OCI-LY7 (cell line): ENCODE measurements around the gene MRPS12. TPM values are rescaled to one million over a fixed set of nuclear protein-coding genes. Genes with fewer than 3 reads are reported as not detected.

Experiments
- BruUV-seq: library from RNA; stranded (reverse); fragments of 400-500 nt; replicated peaks from 2 replicates; lab custom pipeline; 2021; lab: Mats Ljungman, UMichigan
- CTCF ChIA-PET: fragments of 300-600 bp; sonication (Branson Sonifier 250); formaldehyde crosslinking; loops from one replicate; lab custom pipeline; 2022; ENCODE audit warnings: antibody characterized with exemption; ENCODE audit not compliant: unreplicated experiment; lab: Charles Lee
- POLR2A ChIA-PET: fragments of 300-600 bp; sonication (Branson Sonifier 250); formaldehyde crosslinking; loops from one replicate; lab custom pipeline; 2022; ENCODE audit warnings: antibody characterized with exemption; lab: Charles Lee
- DNase-seq: peaks from one replicate; pipeline ENCODE4 v3.0.0-alpha.2; 2015; ENCODE audit warnings: low spot score
- H2AFZ ChIP-seq: fragments of 200-600 bp; sonication (generic), shearing (Covaris generic); 2 replicates; pipeline ENCODE4 v1.6.1; 2014; ENCODE audit warnings: mild to moderate bottlenecking, antibody characterized with exemption, low read length, moderate library complexity
- H3K27ac ChIP-seq: fragments of 200-600 bp; sonication (generic); 2 replicates; pipeline ENCODE4 v1.5.1; 2014; ENCODE audit warnings: mixed run types, low read depth, mild to moderate bottlenecking, moderate library complexity, low read length, inconsistent platforms; ENCODE audit not compliant: poor library complexity, severe bottlenecking
- H3K36me3 ChIP-seq: fragments of 200-600 bp; sonication (generic); 2 replicates; pipeline ENCODE4 v1.6.1; 2014; ENCODE audit warnings: mild to moderate bottlenecking, antibody characterized with exemption, low read length, moderate library complexity, mixed read lengths; ENCODE audit not compliant: insufficient read depth
- H3K4me1 ChIP-seq: fragments of 200-600 bp; sonication (generic); 2 replicates; pipeline ENCODE4 v1.5.1; 2014; ENCODE audit warnings: mild to moderate bottlenecking, low read length; ENCODE audit not compliant: insufficient read depth, poor library complexity, severe bottlenecking
- H3K4me2 ChIP-seq: fragments of 200-600 bp; sonication (generic); 2 replicates; pipeline ENCODE4 v1.6.1; 2014; ENCODE audit warnings: mild to moderate bottlenecking, low read length
- H3K4me3 ChIP-seq: fragments of 200-600 bp; sonication (generic); 2 replicates; pipeline ENCODE4 v1.5.1; 2014; ENCODE audit warnings: mild to moderate bottlenecking, low read depth, low read length; ENCODE audit not compliant: poor library complexity, severe bottlenecking
- H3K79me2 ChIP-seq: fragments of 200-600 bp; sonication (generic); 2 replicates; pipeline ENCODE4 v1.6.1; 2016; ENCODE audit warnings: low read depth, mild to moderate bottlenecking, low read length, moderate library complexity, mixed read lengths; ENCODE audit not compliant: insufficient read depth
- H3K9me2 ChIP-seq: fragments of 200-600 bp; sonication (generic); 2 replicates; pipeline ENCODE4 v1.6.1; 2016; ENCODE audit warnings: mild to moderate bottlenecking, low read length, mixed read lengths; ENCODE audit not compliant: insufficient read depth
- H3K9me3 ChIP-seq: fragments of 200-600 bp; sonication (generic); 2 replicates; pipeline ENCODE4 v1.6.1; 2014; ENCODE audit warnings: mild to moderate bottlenecking, mixed run types, low read length, mixed read lengths
- H4K20me1 ChIP-seq: fragments of 200-600 bp; sonication (generic); 2 replicates; pipeline ENCODE4 v1.6.1; 2014; ENCODE audit warnings: mild to moderate bottlenecking, antibody characterized with exemption, low read length, moderate library complexity, mixed read lengths; ENCODE audit not compliant: insufficient read depth
- CTCF ChIP-seq: fragments of 200-600 bp; sonication (generic); conservative IDR thresholded peaks from 2 replicates; pipeline ENCODE4 v1.5.1; 2014; ENCODE audit warnings: mild to moderate bottlenecking, antibody characterized with exemption, low read length, moderate library complexity, mixed read lengths
- EZH2phosphoT487 ChIP-seq: fragments of 200-600 bp; sonication (generic); IDR thresholded peaks from 2 replicates; pipeline ENCODE4 v1.6.1; 2018; ENCODE audit warnings: low read depth, borderline replicate concordance, mild to moderate bottlenecking, mixed run types, antibody characterized with exemption, low read length, moderate library complexity, mixed read lengths
- intact Hi-C: fragments of 100-400 bp; cut with micrococcal nuclease; formaldehyde crosslinking; loops from one replicate; pipeline ENCODE4 v1.10.0; 2022; ENCODE audit not compliant: unreplicated experiment
- total RNA-seq, 2 experiments: library from RNA; depleted of rRNA in 1 of 2; stranded (reverse); fragments of >200 nt in 1 of 2; shearing (Covaris generic) in 1 of 2; gene quantifications; 2 replicates each; pipeline ENCODE4 v1.2.3, GENCODE V29; 2014 to 2022

Gene MRPS12
- total RNA-seq, 2 experiments from 2014 or later = 63.5 to 74.6 TPM

GRCh38 chr19:38899447-38900201 is 31.1 kb upstream of the MRPS12 start, which contains the start of the genes NFKBIB and SIRT2:
Gene NFKBIB, plus strand, starts transcription at chr19:38899969. Its CDS starts 64 bp downstream, at chr19:38900033.
Gene SIRT2, minus strand, starts transcription at chr19:38899618. Its CDS starts 97 bp downstream, at chr19:38899521.
- BruUV-seq = no TSS peak
- peak; percentile 100 for DNase-seq
- Histone ChIP-seq H3K79me2 (peaks cover 19% of the 10 kb centered on the region), H3K4me1 (peaks cover 16% of the 10 kb centered on the region), H4K20me1 (no peaks in the 10 kb centered on the region), H3K4me3 (peak within 1 kb of the TSS; percentile 83), H3K27ac (peak within 1 kb of the TSS; percentile 7), H3K36me3 (peaks cover 3% of the 10 kb centered on the region; the same call in 1 of the 2 replicates), H3K9me2 (no peaks in the 10 kb centered on the region), H3K9me3 (peaks cover 4% of the 10 kb centered on the region; the same call in 1 of the 2 replicates), H3K4me2 (peak within 1 kb of the TSS; percentile 86), H2AFZ (peak within 1 kb of the TSS; percentile 80)
- no peak for TF ChIP-seq CTCF
- no peak for TF ChIP-seq EZH2phosphoT487
- ChIA-PET CTCF (interaction anchor here (0.9 to 1.6 kb wide), 2 partner anchors 12 to 30 kb away, joined by 3 to 5 read pairs; partner anchors contain the start of genes MRPS12 and SARS2), POLR2A (interaction anchor here (0.6 to 1.3 kb wide), 2 partner anchors 35 to 165 kb away, joined by 3 to 6 read pairs; no protein-coding TSS in a partner anchor)
- intact Hi-C loops = loop anchor here (2.0 kb wide), 1 partner anchor 49 kb away; no protein-coding TSS in a partner anchor

GRCh38 chr19:38900202-38900629 is 30.5 kb upstream of the MRPS12 start:
- H4K20me1 ChIP-seq = no peaks in the 10 kb centered on the region
- intact Hi-C loops = no loop called here
- H3K36me3 ChIP-seq = peaks cover 4% of the 10 kb centered on the region
- DNase-seq = no peak
- H3K9me2 ChIP-seq = no peaks in the 10 kb centered on the region
- no TSS peak for BruUV-seq
- ChIA-PET POLR2A (interaction anchor here (0.6 to 1.3 kb wide), 4 partner anchors 36 to 259 kb away, joined by 3 to 6 read pairs (median 3); no protein-coding TSS in a partner anchor), CTCF (interaction anchor here (0.9 to 1.6 kb wide), 2 partner anchors 12 to 30 kb away, joined by 3 to 5 read pairs; partner anchors contain the start of genes MRPS12 and SARS2)
- H3K4me1 ChIP-seq = peaks cover 16% of the 10 kb centered on the region
- peak overlapping the region; percentile 86 for H3K4me2 ChIP-seq
- TF ChIP-seq CTCF = no peak
- no peak for TF ChIP-seq EZH2phosphoT487
- H3K4me3 ChIP-seq = peak overlapping the region; percentile 83
- H3K9me3 ChIP-seq = peaks cover 4% of the 10 kb centered on the region; the same call in 1 of the 2 replicates
- H2AFZ ChIP-seq = peak overlapping the region; percentile 80
- H3K79me2 ChIP-seq = peaks cover 19% of the 10 kb centered on the region
- H3K27ac ChIP-seq = peak overlapping the region; percentile 7
